Transverse colon (tissue), 3 donors: Measurements from ENCODE around the gene PCYT1A.

Experiments used
- CTCF ChIP-seq, 5 experiments: fragments of 200-600 bp in 3 of 5; fragments of 450-650 bp in 2 of 5; sonication (generic) in 3 of 5; IDR thresholded peaks; 1 replicate in 2 of 5; 2 replicates in 3 of 5; pipeline ENCODE4 v1.5.1; 2016 to 2017; ENCODE audit warnings: antibody characterized with exemption in 5 of 5, inconsistent platforms in 3 of 5, mild to moderate bottlenecking in 2 of 5, moderate library complexity in 1 of 5
- POLR2A ChIP-seq: fragments of 450-650 bp; IDR thresholded peaks from one replicate; pipeline ENCODE4 v1.6.1; 2016; ENCODE audit warnings: antibody characterized with exemption, mild to moderate bottlenecking, moderate library complexity

- TF ChIP-seq CTCF (IDR thresholded peaks at IDR 0.05), result no peak
- no peak for TF ChIP-seq POLR2A
Measured at GRCh38 chr3:196332168-196332567, 44.6 kb upstream of the PCYT1A start.
